ENCODE data around the gene SURF1.
"Not testable (repeated sequence)": the region's sequence is repeated elsewhere in the genome, so short reads cannot be mapped to it uniquely, and the experiment has no call there.

The SURF1 gene

GRCh38 chr9:133383438-133383837 lies 27.2 kb upstream of the SURF1 start:
- no peak for DNase-seq

GRCh38 chr9:133382507-133383141 lies 26.3 kb upstream of the SURF1 start:
- no peak for DNase-seq

- no peak for DNase-seq
Observed at GRCh38 chr9:133380734-133381133, 24.4 kb upstream of the SURF1 start.

- no peak for DNase-seq
Observed at GRCh38 chr9:133379153-133380086, 23.1 kb upstream of the SURF1 start.

GRCh38 chr9:133378408-133378962 lies 22.2 kb upstream of the SURF1 start:
- DNase-seq = no peak

- DNase-seq = no peak
Observed at GRCh38 chr9:133377721-133378216, 21.5 kb upstream of the SURF1 start.

GRCh38 chr9:133377280-133377679 lies 21.0 kb upstream of the SURF1 start:
- not testable (repeated sequence) for DNase-seq

- peak; percentile 95 for DNase-seq
Observed at GRCh38 chr9:133375724-133376654, 19.7 kb upstream of the SURF1 start, which contains the start of the genes STKLD1 and SURF4. TSS of gene STKLD1 (plus strand) at chr9:133376366. CDS start at chr9:133376474, 108 bp downstream. TSS of gene SURF4 (minus strand) at chr9:133376060. CDS start at chr9:133375969, 91 bp downstream.

GRCh38 chr9:133375116-133375723 lies 18.9 kb upstream of the SURF1 start:
- no peak for DNase-seq

- DNase-seq = peak; percentile 62
Observed at GRCh38 chr9:133374612-133375115, 18.4 kb upstream of the SURF1 start.

- DNase-seq = no peak
Observed at GRCh38 chr9:133372144-133372543, 15.9 kb upstream of the SURF1 start.

GRCh38 chr9:133371261-133371711 lies 15.0 kb upstream of the SURF1 start:
- peak; percentile 79 for DNase-seq

GRCh38 chr9:133370685-133371084 lies 14.4 kb upstream of the SURF1 start:
- DNase-seq = peak; percentile 76

- DNase-seq = no peak
Observed at GRCh38 chr9:133369933-133370332, 13.6 kb upstream of the SURF1 start.

GRCh38 chr9:133369422-133369821 lies 13.1 kb upstream of the SURF1 start:
- no peak for DNase-seq

GRCh38 chr9:133368249-133368881 lies 12.1 kb upstream of the SURF1 start:
- DNase-seq = no peak

- no peak for DNase-seq
Observed at GRCh38 chr9:133367778-133368177, 11.5 kb upstream of the SURF1 start.

GRCh38 chr9:133367221-133367620 lies 10.9 kb upstream of the SURF1 start:
- DNase-seq = no peak

GRCh38 chr9:133366435-133366834 lies 10.1 kb upstream of the SURF1 start:
- DNase-seq = no peak

GRCh38 chr9:133362359-133363044 lies 6.2 kb upstream of the SURF1 start:
- DNase-seq = no peak

Measured in CD4-positive, alpha-beta T cell treated with Interleukin-17A for 1 hour (primary cell).